ENCODE results near the gene PLCD4.

DNA sequence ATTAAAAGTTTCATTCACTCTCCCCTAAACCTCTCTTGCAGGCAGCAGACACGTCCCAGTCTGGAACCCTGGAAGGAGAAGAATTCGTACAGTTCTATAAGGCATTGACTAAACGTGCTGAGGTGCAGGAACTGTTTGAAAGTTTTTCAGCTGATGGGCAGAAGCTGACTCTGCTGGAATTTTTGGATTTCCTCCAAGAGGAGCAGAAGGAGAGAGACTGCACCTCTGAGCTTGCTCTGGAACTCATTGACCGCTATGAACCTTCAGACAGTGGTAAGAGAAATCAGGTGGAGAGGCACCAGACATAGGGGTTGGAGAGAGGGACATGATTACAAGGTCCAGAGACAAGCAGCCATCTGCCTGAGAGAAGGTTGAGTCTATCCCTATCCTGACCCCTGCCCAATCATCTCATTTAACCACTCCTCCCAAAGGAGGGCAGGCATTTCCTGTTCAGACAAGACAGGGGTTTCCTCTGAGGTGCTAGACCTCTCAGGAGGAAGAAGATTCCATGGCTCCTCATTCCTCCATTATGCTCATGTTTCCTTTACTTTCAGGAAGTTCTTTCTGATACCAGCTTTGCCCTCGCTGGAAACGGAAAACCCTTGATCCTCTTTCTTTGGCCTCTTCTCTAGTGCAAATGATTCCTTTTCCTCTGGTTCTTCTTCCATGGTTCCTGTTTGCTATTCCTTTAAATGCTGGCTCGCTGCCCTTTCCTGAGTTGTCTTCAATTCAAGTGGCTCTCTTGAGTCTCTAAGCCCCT, 15.1 kb downstream of the PLCD4 start:
- TF ChIP-seq, protein P1, sequence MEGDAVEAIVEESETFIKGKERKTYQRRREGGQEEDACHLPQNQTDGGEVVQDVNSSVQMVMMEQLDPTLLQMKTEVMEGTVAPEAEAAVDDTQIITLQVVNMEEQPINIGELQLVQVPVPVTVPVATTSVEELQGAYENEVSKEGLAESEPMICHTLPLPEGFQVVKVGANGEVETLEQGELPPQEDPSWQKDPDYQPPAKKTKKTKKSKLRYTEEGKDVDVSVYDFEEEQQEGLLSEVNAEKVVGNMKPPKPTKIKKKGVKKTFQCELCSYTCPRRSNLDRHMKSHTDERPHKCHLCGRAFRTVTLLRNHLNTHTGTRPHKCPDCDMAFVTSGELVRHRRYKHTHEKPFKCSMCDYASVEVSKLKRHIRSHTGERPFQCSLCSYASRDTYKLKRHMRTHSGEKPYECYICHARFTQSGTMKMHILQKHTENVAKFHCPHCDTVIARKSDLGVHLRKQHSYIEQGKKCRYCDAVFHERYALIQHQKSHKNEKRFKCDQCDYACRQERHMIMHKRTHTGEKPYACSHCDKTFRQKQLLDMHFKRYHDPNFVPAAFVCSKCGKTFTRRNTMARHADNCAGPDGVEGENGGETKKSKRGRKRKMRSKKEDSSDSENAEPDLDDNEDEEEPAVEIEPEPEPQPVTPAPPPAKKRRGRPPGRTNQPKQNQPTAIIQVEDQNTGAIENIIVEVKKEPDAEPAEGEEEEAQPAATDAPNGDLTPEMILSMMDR (IDR thresholded peaks at IDR 0.05; ENCODE audit: low read depth, low read length), result no peak
- no peak for TF ChIP-seq EZH2phosphoT487 (IDR thresholded peaks at IDR 0.05; ENCODE audit: low read depth)

All from OCI-LY3 (cell line).